ENCODE data around the gene TMCC1.

DNA sequence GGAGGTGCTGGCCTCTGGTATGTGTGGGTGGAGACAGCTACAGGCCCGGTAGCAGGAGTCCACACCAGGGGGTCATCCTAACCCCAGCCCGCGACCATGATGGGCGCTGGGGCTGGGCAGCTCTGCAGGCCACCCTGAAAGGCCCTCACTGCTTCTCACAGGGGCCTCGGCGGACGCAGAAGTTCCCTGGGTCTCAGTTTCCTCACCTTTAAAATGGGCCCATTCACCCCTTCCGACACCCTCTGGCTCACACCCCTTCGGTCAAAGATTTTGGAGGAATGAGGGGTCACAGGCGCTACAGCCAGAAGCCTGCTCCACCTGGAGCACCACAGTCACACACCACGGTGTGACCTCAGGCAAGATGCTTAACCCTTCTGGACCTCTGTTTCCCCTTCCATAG is 295.0 kb downstream of the TMCC1 start:
- TF ChIP-seq POLR2AphosphoS5 (IDR thresholded peaks at IDR 0.05; ENCODE audit: low read depth, low read length), result no peak
- TF ChIP-seq TAF1 (IDR thresholded peaks at IDR 0.05; ENCODE audit: borderline replicate concordance, insufficient read depth, low read length), result no peak
